H1 (cell line): ENCODE data around the gene DCPS. TPM values are rescaled to one million over a fixed set of nuclear protein-coding genes. Genes with fewer than 3 reads are reported as not detected.

Experiments used
- ATF2 ChIP-seq: IDR thresholded peaks from 2 replicates; pipeline ENCODE4 v1.6.1; 2012; ENCODE audit warnings: low read length, inconsistent platforms
- BACH1 ChIP-seq: IDR thresholded peaks from 2 replicates; pipeline ENCODE4 v1.6.1; 2012; ENCODE audit warnings: low read length, improper control_type of control experiment
- CBX8 ChIP-seq: fragments of 300-800, 300-1000 bp; sonication (generic); IDR thresholded peaks from 2 replicates; pipeline ENCODE4 v1.7.1; 2016; ENCODE audit warnings: low read depth, low read length, borderline replicate concordance
- JUND ChIP-seq: IDR thresholded peaks from 2 replicates; pipeline ENCODE4 v1.6.1; 2011; ENCODE audit warnings: mild to moderate bottlenecking, improper control_type of control experiment, low read length
- NANOG ChIP-seq: IDR thresholded peaks from 2 replicates; pipeline ENCODE4 v1.6.1; 2011; ENCODE audit warnings: low read length, low read depth, mild to moderate bottlenecking, inconsistent platforms; ENCODE audit not compliant: insufficient read depth, poor library complexity, severe bottlenecking
- PHF8 ChIP-seq: fragments of 200-600 bp; sonication (generic); conservative IDR thresholded peaks from 2 replicates; pipeline ENCODE4 v1.7.1; 2012; ENCODE audit warnings: low read depth, mild to moderate bottlenecking, inconsistent platforms, low read length, moderate library complexity
- RFX5 ChIP-seq: IDR thresholded peaks from 2 replicates; pipeline ENCODE4 v1.6.1; 2011; ENCODE audit warnings: low read depth, low read length, improper control_type of control experiment, borderline replicate concordance
- polyA plus RNA-seq, 7 experiments: library from polyadenylated mRNA; depleted of rRNA in 3 of 7; stranded (reverse) in 5 of 7; unstranded in 2 of 7; fragments of >200 nt in 5 of 7; fragments of 200-250 nt in 2 of 7; gene quantifications; 1 replicate in 5 of 7; 2 replicates in 1 of 7; 4 replicates in 1 of 7; pipeline versions ENCODE4 v1.2.1 to v1.2.3, GENCODE V29; 2011 to 2013; ENCODE audit warnings: missing spikeins in 2 of 7, mixed read lengths in 2 of 7
- total RNA-seq: library from RNA; stranded (reverse); fragmentation: NEBNext Ultra II Directional; extraction: Animal tissue kit (Norgen Biotek cat#: 25700); gene quantifications from 2 replicates; pipeline ENCODE4 v1.2.1, GENCODE V29; 2021

Gene DCPS
- total and polyA plus RNA-seq, 2 of the 8 experiments (the other 6 are each of a cell fraction or from before 2014, with no cell fraction given), result 24.6 to 55.2 TPM

GRCh38 chr11:126267650-126268049 is 36.2 kb upstream of the DCPS start (continued):
- no peak for TF ChIP-seq PHF8
- no peak for TF ChIP-seq CBX8
- no peak for TF ChIP-seq RFX5
- no peak for TF ChIP-seq BACH1
- TF ChIP-seq JUND, result no peak
- no peak for TF ChIP-seq ATF2
- no peak for TF ChIP-seq NANOG
